HG03469 (cell line): Measurements from ENCODE around the gene KLF13.
"Not testable (repeated sequence)": the region's sequence is repeated elsewhere in the genome, so short reads cannot be mapped to it uniquely, and the experiment has no call there.

Experiments used
- ATAC-seq: cut with Tn5 transposase; IDR thresholded peaks from one replicate; pipeline ENCODE4 v1.9.1; 2021; ENCODE audit warnings: mild to moderate bottlenecking, moderate library complexity, moderate number of reproducible peaks; ENCODE audit not compliant: unreplicated experiment

KLF13 gene

DNA sequence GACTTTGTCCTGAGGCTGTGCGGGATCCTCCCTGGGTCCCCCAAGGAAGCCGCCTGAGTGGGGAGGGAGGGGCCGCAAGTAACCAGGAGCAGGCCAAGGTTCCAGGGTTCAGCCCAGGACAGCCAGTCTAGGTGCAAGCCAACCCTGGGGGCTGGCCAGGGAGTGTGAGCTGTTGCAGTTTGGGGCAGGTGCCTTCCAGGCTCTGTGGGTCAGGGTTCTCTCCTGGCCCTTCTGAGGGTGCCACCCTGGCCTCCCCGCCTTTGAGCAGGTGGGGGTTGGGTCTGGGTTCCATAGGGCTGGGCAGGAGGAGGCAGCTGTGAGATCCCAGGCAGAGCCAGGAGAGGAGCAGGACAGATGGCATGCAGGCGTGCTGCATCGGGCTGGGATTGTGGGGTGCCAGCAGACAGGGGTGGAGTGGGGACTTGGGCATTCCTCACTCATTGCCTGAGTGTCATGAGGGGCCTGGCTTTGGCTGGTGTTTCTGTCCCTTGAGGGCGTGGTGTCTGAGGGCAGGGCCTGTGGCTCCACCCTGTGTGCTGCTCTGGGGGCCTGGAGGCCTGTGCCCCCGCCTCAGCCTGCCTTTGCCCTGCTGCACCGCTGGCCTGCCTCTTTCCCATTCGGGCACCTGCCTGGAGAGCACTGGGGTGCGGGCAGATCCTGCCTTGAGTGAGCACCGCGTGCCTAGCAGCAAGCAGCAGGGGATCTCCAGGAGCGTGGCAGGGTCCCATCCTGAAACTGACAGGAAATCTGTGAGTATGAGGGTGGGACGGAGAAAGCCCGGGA, 18.4 kb downstream of the KLF13 start:
- no peak for ATAC-seq

GRCh38 chr15:31345606-31346366, 19.2 kb downstream of the KLF13 start:
- no peak for ATAC-seq

DNA sequence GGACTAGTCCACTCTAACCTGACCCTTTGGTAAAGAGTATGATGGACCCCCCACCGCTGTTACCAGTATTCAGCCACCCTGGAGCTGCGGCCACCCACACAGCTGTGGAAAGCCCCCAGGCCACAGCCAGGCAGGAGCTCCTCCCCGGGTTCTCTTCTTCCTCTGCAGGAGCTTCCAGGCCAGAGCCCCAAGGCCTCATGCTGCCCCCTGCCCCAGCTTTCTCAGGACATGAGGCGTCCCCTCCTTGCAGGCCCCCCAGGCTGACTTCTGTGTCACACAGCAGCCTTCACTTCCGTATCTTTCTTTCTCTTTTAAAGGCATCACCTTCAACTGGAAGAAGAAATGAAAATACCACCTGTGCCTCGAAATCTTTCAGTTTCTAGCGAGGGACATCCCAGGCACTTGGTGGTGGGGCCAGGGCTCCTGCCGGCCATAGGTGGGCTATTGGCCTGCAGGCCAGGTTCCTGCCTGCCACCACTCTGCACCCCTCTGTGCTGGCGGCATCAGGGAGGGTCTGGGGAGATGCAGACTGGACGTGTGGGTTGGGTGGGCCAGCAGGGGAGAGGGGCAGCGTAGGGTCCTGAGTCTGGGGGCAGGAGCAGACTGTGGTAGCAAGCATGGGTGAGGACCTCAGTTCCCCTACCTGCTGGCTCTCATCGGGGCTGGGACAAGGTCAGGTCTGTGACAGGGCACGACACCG, 19.9 kb downstream of the KLF13 start:
- ATAC-seq, result no peak

- ATAC-seq, result no peak
These were observed 20.7 kb downstream of the KLF13 start for GRCh38 chr15:31347067-31347975.

DNA sequence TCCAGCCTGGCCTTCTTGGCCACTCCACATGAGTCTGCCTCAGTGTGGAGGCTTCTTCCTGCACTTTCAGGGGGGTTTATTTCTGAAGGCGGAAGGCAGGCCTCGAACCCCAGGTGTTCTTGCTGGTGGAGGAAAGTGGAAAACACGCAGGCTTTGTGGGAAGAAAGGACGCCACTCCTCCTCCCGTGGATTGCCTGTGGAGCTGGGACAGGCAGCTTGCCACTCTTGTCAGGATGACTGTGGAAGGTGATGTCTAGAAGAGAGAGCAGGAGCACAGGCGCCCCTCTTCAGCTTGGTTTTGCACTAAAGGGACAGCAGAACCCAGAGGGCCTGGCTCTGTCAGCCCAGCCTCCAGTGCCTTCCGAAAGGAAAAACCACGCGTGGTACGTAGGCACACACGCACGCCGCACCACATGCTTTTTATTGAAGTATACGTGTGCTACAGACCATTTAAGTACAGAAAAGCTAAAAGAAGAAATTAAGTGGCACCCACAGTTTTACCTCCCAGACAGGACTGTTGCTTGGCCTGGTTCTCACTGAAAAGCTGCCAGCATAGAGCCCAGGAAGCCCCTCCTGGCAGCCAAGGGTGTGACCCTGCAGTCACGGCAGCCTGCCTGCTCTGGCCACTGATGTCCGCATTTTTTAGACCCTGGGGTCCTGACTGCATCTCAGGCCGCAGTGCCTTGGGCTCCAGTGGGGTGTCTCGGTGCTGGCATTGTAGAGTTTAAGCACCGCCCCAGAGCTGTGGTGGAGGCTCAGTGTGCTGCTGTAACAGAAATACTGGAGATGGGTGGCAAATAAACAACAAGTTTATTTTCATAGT, 21.6 kb downstream of the KLF13 start:
- ATAC-seq, result no peak

- ATAC-seq, result no peak
These were observed 22.9 kb downstream of the KLF13 start for GRCh38 chr15:31349233-31350141.

GRCh38 chr15:31350771-31351170, 24.1 kb downstream of the KLF13 start:
- ATAC-seq, result no peak

DNA sequence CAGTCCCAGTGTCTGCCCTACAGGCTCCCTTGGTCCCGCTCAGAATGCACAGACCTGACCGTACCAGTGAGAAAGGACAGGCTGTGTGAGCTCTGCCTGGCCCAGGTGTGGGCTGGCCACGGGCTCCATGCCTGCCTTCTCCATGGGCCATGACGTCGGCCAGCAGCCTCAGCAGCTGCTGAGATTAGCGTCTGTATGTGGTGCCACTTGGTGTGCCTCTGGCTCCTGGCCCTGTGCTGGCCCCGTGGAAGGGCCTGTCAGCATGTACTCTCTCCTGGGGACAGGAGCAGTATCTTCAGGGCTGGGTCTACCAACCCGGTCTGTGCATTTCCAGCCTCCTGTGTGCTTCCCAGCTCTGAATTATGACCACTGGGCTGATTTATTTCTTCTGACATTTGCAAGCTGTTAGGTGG, 25.7 kb downstream of the KLF13 start:
- no peak for ATAC-seq

DNA sequence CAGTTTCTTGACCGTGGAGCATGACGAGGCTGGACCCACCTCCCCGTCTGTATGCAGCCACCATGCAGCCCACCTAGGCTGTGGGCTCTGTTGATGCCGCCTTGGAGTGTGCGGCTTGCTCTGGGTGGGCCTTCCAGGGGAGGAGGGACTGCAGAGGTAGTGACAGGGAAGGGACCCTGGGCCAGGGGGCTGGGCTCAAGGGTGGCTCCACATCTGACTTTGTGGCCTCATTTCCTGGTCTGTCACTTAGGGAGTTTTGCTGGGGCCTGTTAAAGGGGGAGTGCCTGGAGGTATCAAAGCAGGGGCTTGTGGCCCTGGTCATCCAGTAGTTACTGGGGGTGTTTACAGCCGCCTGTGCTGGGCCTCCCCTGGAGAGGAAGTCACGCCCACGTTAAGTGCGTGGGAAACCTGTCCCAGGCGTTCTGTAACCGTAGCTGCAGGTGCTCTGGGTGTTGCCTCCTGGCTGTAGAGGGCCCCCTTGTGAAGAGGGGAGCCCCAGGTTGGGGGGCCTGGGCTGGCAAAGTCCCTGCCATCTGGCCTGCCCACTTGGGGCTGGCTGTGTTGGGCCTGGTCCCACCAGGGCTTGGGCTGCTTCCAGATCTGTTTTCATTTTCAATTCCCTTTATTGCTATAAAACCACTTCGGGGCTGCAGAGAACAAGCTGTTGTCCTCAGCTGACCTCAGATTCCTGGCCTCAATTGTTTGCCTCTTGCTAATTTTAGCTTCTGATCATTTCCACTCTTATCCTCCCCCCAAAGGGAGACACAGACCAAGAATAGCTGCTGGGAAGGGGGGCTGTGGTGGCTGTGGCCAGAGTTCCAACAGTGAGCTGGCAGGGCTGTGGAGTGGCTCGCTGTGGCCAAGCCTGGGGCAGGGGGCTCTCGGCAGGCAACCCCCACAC, 26.5 kb downstream of the KLF13 start:
- peak; percentile 41 for ATAC-seq

- no peak for ATAC-seq
These were observed 27.3 kb downstream of the KLF13 start for GRCh38 chr15:31353931-31354330.

GRCh38 chr15:31356097-31356496, 29.5 kb downstream of the KLF13 start:
- not testable (repeated sequence) for ATAC-seq

GRCh38 chr15:31357148-31357547, 30.5 kb downstream of the KLF13 start:
- ATAC-seq, result no peak

DNA sequence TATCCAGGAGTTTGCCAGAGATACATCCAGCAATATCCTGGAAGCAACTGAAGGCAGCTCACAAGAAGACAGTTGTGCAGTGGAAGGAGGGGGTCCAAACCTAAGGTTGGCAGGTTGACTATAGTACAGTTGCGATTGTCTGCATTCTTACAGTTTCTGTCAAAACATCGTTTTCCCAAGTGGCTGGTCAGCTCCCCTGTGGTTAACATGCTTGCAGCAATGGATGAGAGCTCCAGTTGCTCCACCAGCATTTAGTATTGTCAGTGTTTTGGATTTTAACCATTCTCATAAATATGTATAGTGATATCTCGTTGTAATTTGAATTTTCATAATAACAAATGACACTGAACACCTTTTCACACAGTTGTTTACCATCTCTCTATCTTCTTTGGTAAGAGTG, 31.5 kb downstream of the KLF13 start:
- no peak for ATAC-seq

- no peak for ATAC-seq
These were observed 32.5 kb downstream of the KLF13 start for GRCh38 chr15:31358957-31359701.

GRCh38 chr15:31359702-31360111, 33.1 kb downstream of the KLF13 start:
- no peak for ATAC-seq

DNA sequence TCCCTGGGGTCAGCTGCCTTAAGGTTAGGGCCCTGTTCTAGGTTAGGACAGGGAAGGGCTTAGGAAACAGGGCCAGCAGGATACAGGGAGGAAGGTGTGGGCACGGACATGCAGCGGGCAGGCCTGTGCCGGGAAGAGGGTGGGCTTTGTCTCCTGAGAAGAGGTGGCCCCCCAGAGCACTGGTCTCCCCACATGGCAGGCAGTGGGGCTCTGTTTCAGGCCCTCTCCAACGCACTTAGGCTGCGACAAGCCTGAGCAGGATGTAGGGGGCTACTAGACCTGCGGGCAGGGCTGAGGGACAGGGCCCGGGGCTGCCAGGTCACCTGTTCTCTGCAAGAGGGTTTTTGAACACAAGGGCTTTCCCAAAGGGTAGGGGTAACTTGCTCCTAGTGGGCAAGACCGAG, 33.5 kb downstream of the KLF13 start:
- ATAC-seq, result no peak
